A673 (cell line): Measurements from ENCODE around the gene APBB2. TPM values are rescaled to one million over a fixed set of nuclear protein-coding genes. Genes with fewer than 3 reads are reported as not detected.

Experiments
- BruUV-seq: library from RNA; stranded (reverse); fragments of 400-500 nt; replicated peaks from 2 replicates; lab custom pipeline; 2021; lab: Mats Ljungman, UMichigan
- CTCF ChIA-PET: fragments of 300-600 bp; sonication (Branson Sonifier 250); formaldehyde crosslinking; loops from one replicate; lab custom pipeline; 2022; ENCODE audit warnings: antibody characterized with exemption; lab: Charles Lee
- POLR2A ChIA-PET: fragments of 300-600 bp; sonication (Branson Sonifier 250); formaldehyde crosslinking; loops from one replicate; lab custom pipeline; 2022; ENCODE audit warnings: antibody characterized with exemption; ENCODE audit not compliant: low non-redundant PET; lab: Charles Lee
- DNase-seq: peaks from one replicate; pipeline ENCODE4 v3.0.0-alpha.2; 2015; ENCODE audit warnings: low spot score
- H3K27ac ChIP-seq: fragments of 200-600 bp; sonication (generic); 2 replicates; pipeline ENCODE4 v1.5.1; 2016; ENCODE audit warnings: mixed run types, low read depth, mild to moderate bottlenecking, mixed read lengths, antibody characterized with exemption, low read length; ENCODE audit not compliant: poor library complexity, severe bottlenecking
- H3K27me3 ChIP-seq: fragments of 200-600 bp; sonication (generic); replicated peaks from 2 replicates; pipeline ENCODE4 v1.6.1; 2017; ENCODE audit warnings: mixed run types, low read depth, mild to moderate bottlenecking, mixed read lengths, antibody characterized with exemption, low read length; ENCODE audit not compliant: insufficient read depth, poor library complexity
- H3K36me3 ChIP-seq: fragments of 200-600 bp; sonication (generic); 2 replicates; pipeline ENCODE4 v1.6.1; 2016; ENCODE audit warnings: mixed run types, mild to moderate bottlenecking, mixed read lengths, antibody characterized with exemption, low read length; ENCODE audit not compliant: insufficient read depth, poor library complexity, severe bottlenecking
- H3K4me1 ChIP-seq: fragments of 200-600 bp; sonication (generic); 2 replicates; pipeline ENCODE4 v1.6.1; 2017; ENCODE audit warnings: mixed run types, mild to moderate bottlenecking, mixed read lengths, antibody characterized with exemption, low read length; ENCODE audit not compliant: insufficient read depth, poor library complexity, severe bottlenecking
- H3K4me3 ChIP-seq: fragments of 200-600 bp; sonication (generic); 2 replicates; pipeline ENCODE4 v1.5.1; 2016; ENCODE audit warnings: low read depth, mixed run types, mild to moderate bottlenecking, mixed read lengths, low read length; ENCODE audit not compliant: poor library complexity, severe bottlenecking
- H3K9me3 ChIP-seq: fragments of 200-600 bp; sonication (generic); 2 replicates; pipeline ENCODE4 v1.6.1; 2016; ENCODE audit warnings: mixed run types, low read depth, mild to moderate bottlenecking, mixed read lengths, antibody characterized with exemption, low read length; ENCODE audit not compliant: poor library complexity, severe bottlenecking
- EZH2 ChIP-seq: fragments of 200-600 bp; sonication (generic); IDR thresholded peaks from 2 replicates; pipeline ENCODE4 v1.6.1; 2017; ENCODE audit warnings: borderline replicate concordance, low read depth, mild to moderate bottlenecking, mixed read lengths, antibody characterized with exemption, low read length; ENCODE audit not compliant: poor library complexity, severe bottlenecking
- intact Hi-C: fragments of 100-400 bp; cut with micrococcal nuclease; formaldehyde crosslinking; loops from one replicate; pipeline ENCODE4 v1.10.0; 2022; ENCODE audit not compliant: unreplicated experiment
- total RNA-seq: library from RNA; stranded (reverse); gene quantifications from 2 replicates; pipeline ENCODE4 v1.2.3, GENCODE V29; 2021
- TF ChIP-seq, protein P1 (sequence below): fragments of 300-800, 200-600 bp; sonication (generic); conservative IDR thresholded peaks from 2 replicates; pipeline ENCODE4 v1.5.1; 2017; ENCODE audit warnings: low read depth, mild to moderate bottlenecking, antibody characterized with exemption, low read length, moderate library complexity, mixed read lengths

Gene APBB2
- total RNA-seq, 1 experiment from 2014 or later, result 10.3 TPM

- H3K27ac ChIP-seq, result no peak overlapping the region
- POLR2A ChIA-PET, result interaction anchor here (0.5 kb wide), 1 partner anchor 183 kb away, joined by 3 read pairs; no protein-coding TSS in a partner anchor
Measured at GRCh38 chr4:41160012-41160789, 54.1 kb downstream of the APBB2 start.

GRCh38 chr4:41158756-41159155 is 55.6 kb downstream of the APBB2 start:
- Histone ChIP-seq H3K36me3 (no peaks in the 10 kb centered on the region), H3K4me3 (no peak overlapping the region), H3K9me3 (no peaks in the 10 kb centered on the region), H3K27ac (no peak overlapping the region), H3K4me1 (no peaks in the 10 kb centered on the region), H3K27me3 (no peaks in the 10 kb centered on the region)
- no TSS peak for BruUV-seq
- TF ChIP-seq, protein P1, sequence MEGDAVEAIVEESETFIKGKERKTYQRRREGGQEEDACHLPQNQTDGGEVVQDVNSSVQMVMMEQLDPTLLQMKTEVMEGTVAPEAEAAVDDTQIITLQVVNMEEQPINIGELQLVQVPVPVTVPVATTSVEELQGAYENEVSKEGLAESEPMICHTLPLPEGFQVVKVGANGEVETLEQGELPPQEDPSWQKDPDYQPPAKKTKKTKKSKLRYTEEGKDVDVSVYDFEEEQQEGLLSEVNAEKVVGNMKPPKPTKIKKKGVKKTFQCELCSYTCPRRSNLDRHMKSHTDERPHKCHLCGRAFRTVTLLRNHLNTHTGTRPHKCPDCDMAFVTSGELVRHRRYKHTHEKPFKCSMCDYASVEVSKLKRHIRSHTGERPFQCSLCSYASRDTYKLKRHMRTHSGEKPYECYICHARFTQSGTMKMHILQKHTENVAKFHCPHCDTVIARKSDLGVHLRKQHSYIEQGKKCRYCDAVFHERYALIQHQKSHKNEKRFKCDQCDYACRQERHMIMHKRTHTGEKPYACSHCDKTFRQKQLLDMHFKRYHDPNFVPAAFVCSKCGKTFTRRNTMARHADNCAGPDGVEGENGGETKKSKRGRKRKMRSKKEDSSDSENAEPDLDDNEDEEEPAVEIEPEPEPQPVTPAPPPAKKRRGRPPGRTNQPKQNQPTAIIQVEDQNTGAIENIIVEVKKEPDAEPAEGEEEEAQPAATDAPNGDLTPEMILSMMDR, result no peak
- no peak for TF ChIP-seq EZH2
- no peak for DNase-seq
- intact Hi-C loops, result no loop called here
- ChIA-PET CTCF (no interaction called here), POLR2A (no interaction called here)

More at GRCh38 chr4:41160012-41160789, 54.1 kb downstream of the APBB2 start:
- no peak overlapping the region for H3K4me3 ChIP-seq
- H3K9me3 ChIP-seq, result no peaks in the 10 kb centered on the region
- intact Hi-C loops, result no loop called here
- CTCF ChIA-PET, result interaction anchor here (0.6 kb wide), 1 partner anchor 254 kb away, joined by 4 read pairs; no protein-coding TSS in a partner anchor
- DNase-seq, result no peak
- H3K27me3 ChIP-seq, result no peaks in the 10 kb centered on the region
- TF ChIP-seq, protein P1, result no peak
- TF ChIP-seq EZH2, result no peak
- H3K4me1 ChIP-seq, result no peaks in the 10 kb centered on the region
- no TSS peak for BruUV-seq
- no peaks in the 10 kb centered on the region for H3K36me3 ChIP-seq

DNA sequence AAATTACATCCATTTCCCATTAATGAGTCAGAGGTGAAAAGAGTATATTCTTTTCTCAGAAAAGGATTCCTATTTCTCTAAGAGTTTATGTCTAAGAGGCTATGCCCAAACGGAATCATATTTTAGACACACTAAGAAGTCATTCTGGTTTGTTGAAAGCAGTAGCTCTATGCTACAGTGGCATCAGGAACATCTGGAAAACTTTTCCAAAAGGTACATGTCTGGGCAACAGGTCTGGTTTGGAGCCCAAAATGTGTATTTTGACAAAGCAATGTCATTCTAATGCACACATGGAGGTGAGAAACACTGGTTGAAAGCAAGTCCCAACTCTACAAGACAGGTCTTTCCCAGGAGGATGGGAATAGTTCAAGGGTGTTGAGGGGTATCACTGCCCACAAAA is 56.1 kb downstream of the APBB2 start:
- TF ChIP-seq, protein P1, result no peak
- TF ChIP-seq EZH2, result no peak
- no peaks in the 10 kb centered on the region for H3K27me3 ChIP-seq
- ChIA-PET CTCF (no interaction called here), POLR2A (no interaction called here)
- H3K4me3 ChIP-seq, result no peak overlapping the region
- intact Hi-C loops, result no loop called here
- no TSS peak for BruUV-seq
- H3K9me3 ChIP-seq, result no peaks in the 10 kb centered on the region
- no peak for DNase-seq
- no peaks in the 10 kb centered on the region for H3K4me1 ChIP-seq
- H3K36me3 ChIP-seq, result no peaks in the 10 kb centered on the region
- no peak overlapping the region for H3K27ac ChIP-seq
